BE2C (cell line): ENCODE data around the gene PGLYRP1.

Experiments used
- DNase-seq: peaks from one replicate; pipeline ENCODE4 v3.0.0-alpha.2; 2020
- H3K27me3 ChIP-seq: fragments of 250-450 bp; sonication (Bioruptor Pico); 2 replicates; pipeline ENCODE4 v1.5.1; 2020; ENCODE audit warnings: mild to moderate bottlenecking
- H3K36me3 ChIP-seq: fragments of 250-450 bp; sonication (Bioruptor Pico); 2 replicates; pipeline ENCODE4 v1.5.1; 2020; ENCODE audit warnings: mild to moderate bottlenecking
- H3K4me1 ChIP-seq: fragments of 250-450 bp; sonication (Bioruptor Pico); 2 replicates; pipeline ENCODE4 v1.5.1; 2020
- H3K4me3 ChIP-seq: 2 replicates; pipeline ENCODE4 v1.5.1; 2011; ENCODE audit warnings: low read depth, low read length
- H3K9me3 ChIP-seq: fragments of 250-450 bp; sonication (Bioruptor Pico); 2 replicates; pipeline ENCODE4 v1.5.1; 2020
- TF ChIP-seq, protein P1 (sequence below): IDR thresholded peaks from 2 replicates; pipeline ENCODE4 v1.5.1; 2012; ENCODE audit warnings: mild to moderate bottlenecking, low read depth, low read length

Gene PGLYRP1

GRCh38 chr19:46049597-46049996 lies 26.7 kb upstream of the PGLYRP1 start:
- Histone ChIP-seq H3K36me3 (no peaks in the 10 kb centered on the region), H3K27me3 (peaks cover 61% of the 10 kb centered on the region), H3K9me3 (no peaks in the 10 kb centered on the region), H3K4me1 (no peaks in the 10 kb centered on the region), H3K4me3 (no peak overlapping the region)
- TF ChIP-seq, protein P1, sequence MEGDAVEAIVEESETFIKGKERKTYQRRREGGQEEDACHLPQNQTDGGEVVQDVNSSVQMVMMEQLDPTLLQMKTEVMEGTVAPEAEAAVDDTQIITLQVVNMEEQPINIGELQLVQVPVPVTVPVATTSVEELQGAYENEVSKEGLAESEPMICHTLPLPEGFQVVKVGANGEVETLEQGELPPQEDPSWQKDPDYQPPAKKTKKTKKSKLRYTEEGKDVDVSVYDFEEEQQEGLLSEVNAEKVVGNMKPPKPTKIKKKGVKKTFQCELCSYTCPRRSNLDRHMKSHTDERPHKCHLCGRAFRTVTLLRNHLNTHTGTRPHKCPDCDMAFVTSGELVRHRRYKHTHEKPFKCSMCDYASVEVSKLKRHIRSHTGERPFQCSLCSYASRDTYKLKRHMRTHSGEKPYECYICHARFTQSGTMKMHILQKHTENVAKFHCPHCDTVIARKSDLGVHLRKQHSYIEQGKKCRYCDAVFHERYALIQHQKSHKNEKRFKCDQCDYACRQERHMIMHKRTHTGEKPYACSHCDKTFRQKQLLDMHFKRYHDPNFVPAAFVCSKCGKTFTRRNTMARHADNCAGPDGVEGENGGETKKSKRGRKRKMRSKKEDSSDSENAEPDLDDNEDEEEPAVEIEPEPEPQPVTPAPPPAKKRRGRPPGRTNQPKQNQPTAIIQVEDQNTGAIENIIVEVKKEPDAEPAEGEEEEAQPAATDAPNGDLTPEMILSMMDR: no peak
- peak; percentile 39 for DNase-seq

GRCh38 chr19:46043519-46043918 lies 20.7 kb upstream of the PGLYRP1 start:
- Histone ChIP-seq H3K36me3 (no peaks in the 10 kb centered on the region), H3K4me3 (no peak overlapping the region), H3K27me3 (peaks cover 78% of the 10 kb centered on the region), H3K9me3 (no peaks in the 10 kb centered on the region), H3K4me1 (no peaks in the 10 kb centered on the region)
- TF ChIP-seq, protein P1: no peak
- no peak for DNase-seq

DNA sequence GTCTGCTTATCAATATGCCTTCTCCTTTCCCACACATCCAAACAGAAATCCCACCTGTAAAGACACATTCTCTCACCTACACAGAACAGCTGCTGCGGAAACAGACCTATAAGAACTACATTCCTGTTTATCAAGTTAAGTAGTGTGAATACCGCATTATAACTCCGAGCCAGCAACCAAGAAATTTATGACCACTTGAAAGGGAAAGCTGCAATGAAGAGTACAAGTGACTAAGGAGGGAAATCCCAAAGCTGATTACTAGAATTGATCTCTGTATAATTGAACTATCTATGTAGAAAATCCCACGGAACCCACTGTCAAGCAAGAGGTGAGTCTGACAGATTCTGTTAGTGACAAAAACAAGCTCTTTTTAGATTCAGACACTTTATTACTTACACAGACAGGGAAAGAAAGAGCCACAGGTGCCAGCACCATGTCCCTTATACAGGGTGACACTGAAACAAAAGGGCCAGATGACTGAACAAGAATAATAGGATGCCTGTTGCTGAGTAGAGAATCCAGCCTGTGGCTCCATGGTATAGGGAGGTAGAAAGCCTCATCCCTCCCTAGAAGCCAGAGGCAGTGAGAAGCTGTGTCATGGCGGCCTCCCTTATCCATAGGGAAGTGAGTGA lies 19.5 kb upstream of the PGLYRP1 start:
- H3K27me3 ChIP-seq: peaks cover 67% of the 10 kb centered on the region
- no peaks in the 10 kb centered on the region for H3K36me3 ChIP-seq
- TF ChIP-seq, protein P1: no peak
- no peaks in the 10 kb centered on the region for H3K4me1 ChIP-seq
- H3K4me3 ChIP-seq: no peak overlapping the region
- DNase-seq: no peak
- H3K9me3 ChIP-seq: no peaks in the 10 kb centered on the region

GRCh38 chr19:46040952-46041500 lies 18.2 kb upstream of the PGLYRP1 start, which contains the start of gene IGFL4:
Gene IGFL4 (minus strand): TSS chr19:46041002. CDS start chr19:46040962, 40 bp downstream.
- no peaks in the 10 kb centered on the region for H3K36me3 ChIP-seq
- no peak for DNase-seq
- H3K27me3 ChIP-seq: peaks cover 61% of the 10 kb centered on the region

DNA sequence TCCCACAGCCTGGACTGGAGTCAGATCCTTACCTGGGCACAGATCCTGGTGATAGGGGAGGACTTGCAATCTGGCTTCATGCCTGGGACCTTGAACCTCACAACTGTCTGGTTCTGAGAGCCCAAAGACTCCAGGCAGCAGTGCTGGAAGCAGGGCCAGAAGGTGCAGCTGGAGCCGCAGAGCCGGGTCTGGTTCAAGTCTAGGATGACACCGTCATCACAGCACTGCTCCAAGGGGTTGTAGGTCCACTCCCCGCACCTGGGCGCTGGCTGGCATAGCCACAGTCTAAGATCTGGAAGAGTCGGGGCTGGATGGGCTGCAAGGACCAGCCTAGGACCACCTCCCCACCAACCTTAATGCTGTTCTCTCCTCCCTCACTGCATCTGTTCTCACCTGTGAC lies 17.3 kb upstream of the PGLYRP1 start:
- no peaks in the 10 kb centered on the region for H3K4me1 ChIP-seq
- peaks cover 58% of the 10 kb centered on the region for H3K27me3 ChIP-seq
- DNase-seq: no peak
- H3K36me3 ChIP-seq: no peaks in the 10 kb centered on the region
- TF ChIP-seq, protein P1: no peak
- H3K9me3 ChIP-seq: no peaks in the 10 kb centered on the region
- no peak overlapping the region for H3K4me3 ChIP-seq

More at GRCh38 chr19:46040952-46041500, 18.2 kb upstream of the PGLYRP1 start, which contains the start of gene IGFL4:
- Histone ChIP-seq H3K4me3 (no peak within 1 kb of the TSS), H3K4me1 (no peaks in the 10 kb centered on the region), H3K9me3 (no peaks in the 10 kb centered on the region)
- TF ChIP-seq, protein P1: no peak

DNA sequence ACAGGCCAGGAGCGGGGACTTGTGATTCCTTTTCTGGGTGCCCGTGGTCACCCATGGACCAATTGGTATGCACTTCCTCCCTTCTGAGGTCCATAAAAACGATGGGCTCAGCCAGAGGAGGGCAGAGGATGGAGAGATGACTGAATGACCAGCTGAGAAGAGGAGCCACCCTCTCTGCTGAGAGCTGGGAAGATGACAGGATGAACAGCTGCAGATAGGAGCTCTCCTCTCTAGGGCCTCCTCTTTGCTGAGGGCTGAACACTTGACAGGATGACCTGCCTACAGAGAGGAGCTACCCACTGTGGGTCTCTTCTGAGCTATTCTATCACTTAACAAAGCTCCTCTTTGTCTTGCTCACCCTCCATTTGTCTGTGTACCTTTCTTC lies 13.9 kb upstream of the PGLYRP1 start:
- TF ChIP-seq, protein P1: no peak
- no peaks in the 10 kb centered on the region for H3K36me3 ChIP-seq
- H3K27me3 ChIP-seq: peaks cover 46% of the 10 kb centered on the region
- H3K9me3 ChIP-seq: no peaks in the 10 kb centered on the region
- no peaks in the 10 kb centered on the region for H3K4me1 ChIP-seq
- DNase-seq: no peak
- no peak overlapping the region for H3K4me3 ChIP-seq
